HG02885 (cell line): ENCODE results near the gene DNAJC22.
"Not testable (repeated sequence)": the region's sequence is repeated elsewhere in the genome, so short reads cannot be mapped to it uniquely, and the experiment has no call there.

Experiments
- ATAC-seq: cut with Tn5 transposase; IDR thresholded peaks from one replicate; pipeline ENCODE4 v1.9.1; 2021; ENCODE audit warnings: mild to moderate bottlenecking; ENCODE audit not compliant: unreplicated experiment, poor library complexity

The DNAJC22 gene

GRCh38 chr12:49330631-49331379, 15.9 kb upstream of the DNAJC22 start:
- ATAC-seq = no peak

DNA sequence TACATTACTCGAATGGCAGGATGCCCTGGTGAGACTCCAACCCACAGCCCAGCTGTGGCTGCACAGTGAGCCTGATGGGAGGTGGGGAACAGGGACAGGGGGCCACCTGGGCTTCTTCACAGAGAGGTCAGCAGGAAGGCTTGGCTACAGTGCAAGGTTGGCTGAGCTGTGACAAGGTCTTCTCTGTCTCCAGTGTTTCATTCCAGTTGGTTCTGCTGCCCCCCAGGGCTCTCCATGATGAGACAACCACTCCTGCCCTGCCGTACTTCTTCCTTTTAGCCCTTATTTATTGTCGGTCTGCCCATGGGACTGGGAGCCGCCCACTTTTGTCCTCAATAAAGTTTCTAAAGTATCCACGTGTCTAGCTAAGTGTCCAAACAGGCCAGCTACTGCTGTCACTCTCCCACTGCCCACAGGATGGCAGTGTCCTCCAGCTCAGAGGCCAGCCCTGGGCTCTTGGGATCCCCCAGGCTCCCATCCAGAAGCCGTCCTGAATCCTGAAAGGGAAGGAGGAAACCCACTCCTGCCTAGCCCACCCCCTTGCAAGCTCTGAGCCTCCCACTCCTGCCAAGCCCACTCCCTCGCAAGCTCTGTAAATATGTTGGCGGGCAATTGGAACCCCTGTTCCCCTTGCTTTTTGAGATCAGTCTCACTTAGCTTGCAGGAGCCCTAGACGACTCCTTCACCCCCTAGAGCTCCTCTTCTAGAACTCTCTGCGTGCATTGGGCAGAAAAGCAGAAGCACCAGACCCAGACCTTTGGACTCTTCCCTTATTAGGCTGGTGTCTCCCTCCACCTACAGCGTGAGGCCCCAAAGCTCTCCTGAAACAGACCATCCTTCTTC, 15.1 kb upstream of the DNAJC22 start:
- ATAC-seq = no peak

- no peak for ATAC-seq
Observed at GRCh38 chr12:49332441-49332861, 14.2 kb upstream of the DNAJC22 start.

GRCh38 chr12:49332891-49333371, 13.8 kb upstream of the DNAJC22 start:
- no peak for ATAC-seq

DNA sequence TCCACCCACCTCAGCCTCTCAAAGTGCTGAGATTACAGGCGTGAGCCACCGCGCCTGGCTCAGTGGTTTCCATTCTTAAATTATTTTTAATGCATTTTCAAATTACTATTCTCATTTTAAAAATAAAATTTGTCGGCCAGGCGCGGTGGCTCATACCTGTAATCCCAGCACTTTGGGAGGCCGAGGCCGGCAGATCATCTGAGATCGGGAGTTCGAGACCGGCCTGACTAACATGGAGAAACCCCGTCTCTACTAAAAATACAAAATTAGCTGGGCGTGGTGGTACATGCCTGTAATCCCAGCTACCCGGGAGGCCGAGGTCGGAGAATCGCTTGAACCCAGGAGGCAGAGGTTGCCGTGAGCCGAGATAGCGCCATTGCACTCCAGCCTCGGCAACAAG, 12.9 kb upstream of the DNAJC22 start:
- ATAC-seq = not testable (repeated sequence)

- no peak for ATAC-seq
Observed at GRCh38 chr12:49334226-49334625, 12.5 kb upstream of the DNAJC22 start.

GRCh38 chr12:49334681-49335080, 12.0 kb upstream of the DNAJC22 start:
- no peak for ATAC-seq

DNA sequence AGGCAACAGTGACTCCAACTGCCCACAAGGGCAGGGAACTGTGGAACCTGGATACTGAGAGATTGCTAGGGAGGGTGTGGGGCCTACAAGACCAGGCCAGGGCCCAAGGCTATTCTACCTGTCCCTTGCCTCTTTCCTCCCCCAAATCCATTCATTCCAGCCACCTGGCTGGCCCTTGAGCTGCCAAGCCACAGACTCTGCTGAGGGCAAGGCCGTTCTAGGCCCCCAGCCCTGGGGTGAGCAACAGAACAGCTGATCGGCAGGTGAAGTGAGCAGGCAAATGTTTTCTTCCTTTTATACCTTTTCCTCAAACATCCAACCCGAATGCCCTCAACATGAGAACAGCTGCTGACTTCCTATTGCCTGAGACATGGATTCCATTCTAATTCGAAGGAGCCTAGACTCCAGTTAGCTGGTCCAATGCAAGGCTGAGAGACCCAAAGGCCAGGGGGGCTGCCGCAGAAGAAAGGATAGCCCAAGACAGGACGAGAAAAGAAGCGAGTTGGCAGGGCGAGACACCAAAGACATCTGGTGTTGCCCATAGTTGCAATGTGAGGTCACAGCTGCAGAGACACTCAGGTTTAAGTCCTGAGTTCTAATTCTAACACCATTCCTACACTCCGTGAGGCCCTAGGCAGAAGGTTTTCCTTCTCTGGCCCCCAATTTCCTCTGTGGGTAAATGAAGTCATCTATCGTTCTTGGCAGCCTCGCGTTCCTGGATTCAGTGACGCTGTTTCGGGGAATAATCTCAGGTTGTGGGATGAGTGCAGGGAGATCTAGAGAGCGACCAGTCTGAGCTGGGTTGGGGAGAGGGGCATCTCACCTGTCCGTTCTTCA, 11.4 kb upstream of the DNAJC22 start:
- ATAC-seq = no peak

GRCh38 chr12:49335955-49336644, 10.6 kb upstream of the DNAJC22 start:
- ATAC-seq = no peak

GRCh38 chr12:49336645-49337584, 9.8 kb upstream of the DNAJC22 start, which contains the start of gene C1QL4:
C1QL4 (minus strand) TSS chr12:49337188; CDS start chr12:49336477, 711 bp downstream.
- ATAC-seq = peak; percentile 76

- no peak for ATAC-seq
Observed at GRCh38 chr12:49338830-49339463, 7.7 kb upstream of the DNAJC22 start.

- ATAC-seq = no peak
Observed at GRCh38 chr12:49339464-49339861, 7.2 kb upstream of the DNAJC22 start.

- ATAC-seq = no peak
Observed at GRCh38 chr12:49340095-49340870, 6.4 kb upstream of the DNAJC22 start.

- ATAC-seq = no peak
Observed at GRCh38 chr12:49340971-49341776, 5.5 kb upstream of the DNAJC22 start.

DNA sequence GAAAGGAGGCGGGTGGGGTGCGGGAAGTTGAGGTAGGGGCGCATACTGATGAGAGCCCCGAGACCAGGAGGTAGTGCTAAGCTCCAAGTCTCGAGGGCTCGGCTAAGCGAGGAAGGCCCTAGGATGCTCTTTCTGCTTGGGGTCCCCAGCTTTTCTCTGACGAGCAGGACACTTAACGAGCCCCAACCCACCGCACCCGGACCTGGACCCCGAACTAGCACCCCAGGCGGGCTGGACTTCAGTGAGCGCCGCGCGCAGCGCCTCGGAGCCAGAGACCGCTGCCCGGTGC, 5.0 kb upstream of the DNAJC22 start:
- no peak for ATAC-seq

GRCh38 chr12:49342066-49342913, 4.4 kb upstream of the DNAJC22 start:
- peak; percentile 74 for ATAC-seq
